ENCODE data around the gene LRRC28.

DNA sequence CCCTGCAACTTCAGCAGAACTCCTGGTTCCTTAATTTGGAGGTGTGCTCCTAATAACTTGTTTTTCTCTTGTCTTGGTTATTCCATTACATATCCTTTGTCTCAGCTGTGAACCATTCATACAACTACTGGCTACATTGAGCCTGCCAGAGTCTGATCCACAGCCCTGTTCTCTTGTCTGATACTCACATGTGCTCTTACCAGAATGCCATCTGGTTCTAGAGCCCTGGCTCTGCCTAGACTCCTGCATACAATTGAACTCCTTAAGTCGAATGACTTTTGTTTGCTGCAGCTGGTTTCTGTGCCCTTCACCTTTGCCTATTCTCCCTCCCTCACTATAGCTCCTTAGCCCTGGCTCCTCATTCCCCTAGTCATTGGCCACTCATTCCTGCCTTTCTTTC, 85.5 kb downstream of the LRRC28 start:
- TF ChIP-seq, protein P1, sequence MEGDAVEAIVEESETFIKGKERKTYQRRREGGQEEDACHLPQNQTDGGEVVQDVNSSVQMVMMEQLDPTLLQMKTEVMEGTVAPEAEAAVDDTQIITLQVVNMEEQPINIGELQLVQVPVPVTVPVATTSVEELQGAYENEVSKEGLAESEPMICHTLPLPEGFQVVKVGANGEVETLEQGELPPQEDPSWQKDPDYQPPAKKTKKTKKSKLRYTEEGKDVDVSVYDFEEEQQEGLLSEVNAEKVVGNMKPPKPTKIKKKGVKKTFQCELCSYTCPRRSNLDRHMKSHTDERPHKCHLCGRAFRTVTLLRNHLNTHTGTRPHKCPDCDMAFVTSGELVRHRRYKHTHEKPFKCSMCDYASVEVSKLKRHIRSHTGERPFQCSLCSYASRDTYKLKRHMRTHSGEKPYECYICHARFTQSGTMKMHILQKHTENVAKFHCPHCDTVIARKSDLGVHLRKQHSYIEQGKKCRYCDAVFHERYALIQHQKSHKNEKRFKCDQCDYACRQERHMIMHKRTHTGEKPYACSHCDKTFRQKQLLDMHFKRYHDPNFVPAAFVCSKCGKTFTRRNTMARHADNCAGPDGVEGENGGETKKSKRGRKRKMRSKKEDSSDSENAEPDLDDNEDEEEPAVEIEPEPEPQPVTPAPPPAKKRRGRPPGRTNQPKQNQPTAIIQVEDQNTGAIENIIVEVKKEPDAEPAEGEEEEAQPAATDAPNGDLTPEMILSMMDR (IDR thresholded peaks at IDR 0.05; ENCODE audit: poor library complexity, severe bottlenecking): no peak
- TF ChIP-seq POLR2AphosphoS5 (IDR thresholded peaks at IDR 0.05) (no peak), TAF1 (IDR thresholded peaks at IDR 0.05; ENCODE audit: low read depth) (no peak), MXI1 (conservative IDR thresholded peaks at IDR 0.05; ENCODE audit: poor library complexity, severe bottlenecking) (no peak), RAD21 (conservative IDR thresholded peaks at IDR 0.05) (no peak)

Measured in neural cell (in vitro differentiated cells).